AG09319 (cell line): ENCODE measurements around the gene HAGHL.

Experiments used
- DNase-seq: peaks from one replicate; pipeline ENCODE4 v3.0.0-alpha.2; 2010; ENCODE audit warnings: low read depth; ENCODE audit errors: extremely low read depth
- CTCF ChIP-seq: IDR thresholded peaks from 2 replicates; pipeline ENCODE4 v1.5.1; 2011; ENCODE audit warnings: low read depth, mild to moderate bottlenecking, inconsistent platforms, low read length, moderate library complexity

HAGHL gene

GRCh38 chr16:721765-722540 lies 5.0 kb upstream of the HAGHL start:
- no peak for DNase-seq
- no peak for TF ChIP-seq CTCF

GRCh38 chr16:722835-723633 lies 3.9 kb upstream of the HAGHL start:
- no peak for DNase-seq
- TF ChIP-seq CTCF: no peak

GRCh38 chr16:723695-724094 lies 3.2 kb upstream of the HAGHL start:
- no peak for TF ChIP-seq CTCF
- no peak for DNase-seq

GRCh38 chr16:724188-725040 lies 2.5 kb upstream of the HAGHL start:
- DNase-seq: no peak
- TF ChIP-seq CTCF: no peak

GRCh38 chr16:725041-725376 lies 1.9 kb upstream of the HAGHL start:
- DNase-seq: no peak
- no peak for TF ChIP-seq CTCF

- DNase-seq: no peak
- no peak for TF ChIP-seq CTCF
These were observed 1.3 kb upstream of the HAGHL start for GRCh38 chr16:725463-726187.
